ENCODE results near the gene ATF7IP2.

- TF ChIP-seq POLR2A (IDR thresholded peaks at IDR 0.05): no peak
- TF ChIP-seq EP300 (IDR thresholded peaks at IDR 0.05): no peak
- no peak for TF ChIP-seq CTCF (IDR thresholded peaks at IDR 0.05)
These were observed 141.1 kb downstream of the ATF7IP2 start for GRCh38 chr16:10526962-10527361.
